ENCODE measurements around the gene LOC128125822.
"Not testable (repeated sequence)": the region's sequence is repeated elsewhere in the genome, so short reads cannot be mapped to it uniquely, and the experiment has no call there.

LOC128125822 gene

DNA sequence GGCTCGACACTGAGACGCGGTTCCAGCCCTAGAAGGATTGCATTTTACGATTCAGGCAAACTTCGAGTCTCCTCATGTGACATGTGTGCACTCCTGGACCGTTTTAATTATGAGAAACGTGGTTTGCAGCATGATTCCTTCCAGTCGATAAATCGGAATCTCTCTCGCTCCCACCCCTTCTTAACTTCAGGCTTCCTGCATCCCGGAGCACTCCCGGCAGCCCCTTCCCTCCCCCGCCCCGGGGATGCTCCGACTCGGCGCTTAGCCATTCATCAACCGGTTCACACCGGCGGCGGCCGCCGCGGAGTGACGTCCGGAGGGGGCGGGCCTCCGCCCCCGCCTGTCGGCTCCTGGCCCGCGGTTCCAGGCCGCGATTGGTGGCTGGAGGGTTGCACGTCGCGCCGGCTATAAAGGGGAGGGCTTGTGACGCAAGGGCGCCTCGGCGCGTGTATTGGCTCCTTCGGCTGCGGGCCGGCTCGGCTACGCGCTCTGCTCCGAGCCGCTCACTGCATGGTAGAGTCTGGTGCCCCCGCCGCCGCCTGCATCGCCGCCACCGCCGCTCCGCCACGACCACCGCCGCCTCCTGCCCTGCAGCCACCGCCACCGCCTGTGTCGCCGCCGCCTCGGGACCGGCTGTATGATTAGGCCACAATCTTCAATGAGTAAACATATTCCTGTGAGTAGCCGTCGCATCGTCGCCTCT is at the start of gene LOC128125822, which contains the start of gene PTP4A1:
Gene LOC128125822 (plus strand): TSS at position 437 of the 703 bp plus-strand sequence.
Gene PTP4A1 (plus strand): TSS at position 437 of the 703 bp plus-strand sequence. CDS start 4,401 bp downstream, outside the sequence.
- DNase-seq: peak; percentile 98

DNA sequence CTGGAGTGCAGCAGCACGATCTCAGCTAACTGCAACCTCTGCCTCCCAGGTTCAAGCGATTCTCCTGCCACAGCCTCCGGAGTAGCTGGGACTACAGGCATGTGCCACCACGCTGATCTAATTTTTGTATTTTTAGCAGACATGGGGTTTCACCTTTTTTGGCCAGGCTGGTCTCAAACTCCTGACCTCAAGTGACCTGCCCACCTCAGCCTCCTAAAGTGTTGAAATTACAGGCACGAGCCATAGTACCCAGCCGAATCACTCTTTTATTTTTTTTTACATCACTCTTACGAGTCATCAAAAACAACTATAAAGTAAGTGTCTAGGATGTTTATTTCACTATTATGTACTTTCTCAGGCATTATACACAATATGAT is 49.4 kb upstream of the LOC128125822 start:
- not testable (repeated sequence) for DNase-seq

DNA sequence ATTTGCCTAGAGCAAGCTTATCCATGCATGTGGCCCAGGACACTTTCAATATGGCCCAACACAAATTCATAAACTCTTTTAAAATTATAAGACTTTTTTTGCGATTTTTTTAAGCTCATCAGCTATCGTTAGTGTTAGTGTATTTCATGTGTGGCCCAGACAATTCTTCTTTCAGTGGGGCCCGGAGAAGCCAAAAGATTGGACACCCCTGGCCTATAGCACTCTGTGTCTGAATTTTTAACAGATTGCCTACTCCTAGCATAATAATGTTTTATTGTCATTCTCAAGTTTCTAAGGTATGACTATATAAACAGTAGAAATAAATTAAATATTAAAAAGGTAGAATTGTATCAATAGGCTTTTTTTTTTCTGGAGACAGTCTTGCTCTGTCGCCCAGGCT is 48.6 kb upstream of the LOC128125822 start:
- DNase-seq: no peak

DNA sequence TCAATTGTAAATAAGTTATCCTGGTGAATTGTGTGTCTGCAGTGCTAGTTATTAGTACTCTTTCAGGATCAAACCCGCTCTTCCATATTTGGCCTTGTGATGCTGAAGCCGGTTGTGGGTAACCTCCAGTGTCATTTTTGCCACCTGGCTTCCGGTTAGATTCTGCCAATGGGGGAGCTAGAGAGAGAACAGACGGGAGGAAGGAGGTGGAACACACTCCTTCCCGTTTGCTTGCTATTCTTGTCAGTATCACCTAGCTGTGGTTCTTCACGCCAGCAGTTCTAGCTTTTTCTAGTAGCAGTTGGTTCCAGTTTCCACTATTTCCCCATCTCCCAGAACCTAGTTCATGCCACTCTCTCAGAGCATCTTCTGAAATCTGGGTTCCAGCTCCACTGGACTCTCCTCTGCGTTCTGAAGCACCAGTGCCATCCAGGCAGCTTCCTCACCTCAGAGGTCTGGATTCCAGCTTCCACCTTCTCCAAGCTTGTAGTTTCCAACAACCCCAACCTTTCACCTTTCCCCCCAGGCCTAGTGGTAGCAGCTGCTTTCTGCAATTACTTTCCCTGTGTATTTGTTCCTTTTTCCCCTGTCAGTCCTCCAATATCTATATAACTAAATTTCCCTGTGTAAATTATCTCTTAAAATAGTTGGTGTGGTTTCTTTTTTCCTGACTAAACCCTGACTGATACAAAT is 46.9 kb upstream of the LOC128125822 start:
- DNase-seq: no peak

DNA sequence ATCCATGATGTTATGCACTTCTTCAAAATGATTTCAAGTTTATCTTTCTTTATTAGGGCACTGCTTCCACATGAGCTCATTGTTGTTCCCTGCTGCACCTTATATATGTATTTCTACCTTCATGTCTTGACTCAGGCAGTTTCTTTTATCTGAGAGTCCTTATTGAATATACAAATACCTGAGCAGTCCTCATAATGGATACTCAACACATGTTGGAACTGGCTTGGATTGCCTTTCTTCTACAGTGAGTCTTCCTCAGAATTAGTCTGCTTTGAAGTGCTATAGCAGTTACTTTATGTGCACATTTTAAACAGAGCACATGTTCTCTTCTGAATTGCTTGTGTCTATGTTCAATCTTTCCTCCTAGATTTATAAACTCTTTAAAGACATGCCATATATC is 45.3 kb upstream of the LOC128125822 start:
- no peak for DNase-seq

DNA sequence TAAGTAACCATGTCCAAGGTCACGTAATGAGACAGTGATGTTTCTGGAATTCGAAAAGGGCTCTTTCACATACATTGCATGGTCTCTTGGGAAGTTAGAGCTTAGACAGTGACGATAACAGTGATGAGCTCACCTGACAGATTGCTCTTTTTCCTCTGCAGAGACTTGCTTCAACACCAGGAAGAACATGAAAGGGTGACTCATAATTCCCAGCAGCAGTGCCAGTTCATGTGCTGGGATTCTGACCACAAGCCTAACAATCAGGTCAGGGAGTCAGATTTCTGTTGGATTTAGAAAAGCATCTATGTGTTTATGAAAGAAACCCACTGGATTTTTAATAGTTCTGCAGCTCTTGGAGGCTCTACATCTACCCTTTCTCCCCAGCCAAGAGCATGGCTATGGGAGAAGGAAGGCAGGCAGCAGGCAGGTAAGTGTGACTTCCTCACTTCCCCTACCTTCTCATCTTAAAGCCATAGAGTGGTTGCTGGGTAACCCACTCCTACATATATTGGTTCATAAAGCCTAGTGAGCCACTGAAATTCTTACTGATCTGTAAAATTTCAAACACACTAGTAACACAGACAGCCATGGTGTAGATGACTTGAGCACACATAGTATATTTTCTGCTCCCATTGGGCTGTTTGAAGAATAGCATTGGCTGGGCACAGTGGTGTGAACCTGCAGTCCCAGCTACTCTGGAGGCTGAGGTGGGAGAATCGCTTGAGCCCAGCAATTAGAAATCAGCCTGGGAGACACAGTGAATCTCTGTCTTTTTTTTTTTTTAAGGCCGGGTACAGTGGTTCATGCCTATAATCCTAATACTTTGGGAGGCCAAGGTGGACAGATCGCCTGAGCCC is 44.4 kb upstream of the LOC128125822 start:
- DNase-seq: no peak

DNA sequence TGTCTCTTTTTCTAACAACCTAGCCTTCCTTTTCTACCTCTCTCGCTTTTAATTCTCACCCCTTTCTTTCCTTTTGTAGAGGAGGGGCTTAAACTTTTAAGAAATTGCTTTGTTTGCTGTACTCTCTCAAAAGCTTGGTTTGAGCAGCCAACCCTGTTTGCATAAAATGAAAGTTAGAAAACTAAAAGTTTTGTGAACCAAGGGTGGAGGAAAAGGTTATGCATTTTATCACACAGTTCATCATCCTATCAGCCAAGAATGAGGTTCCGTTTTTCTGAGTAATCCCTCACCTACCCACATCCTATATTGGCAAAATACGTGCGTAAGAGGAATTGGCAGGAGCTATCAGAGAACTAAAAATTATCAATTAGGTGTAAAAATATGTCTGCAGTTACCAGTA is 42.8 kb upstream of the LOC128125822 start:
- no peak for DNase-seq

DNA sequence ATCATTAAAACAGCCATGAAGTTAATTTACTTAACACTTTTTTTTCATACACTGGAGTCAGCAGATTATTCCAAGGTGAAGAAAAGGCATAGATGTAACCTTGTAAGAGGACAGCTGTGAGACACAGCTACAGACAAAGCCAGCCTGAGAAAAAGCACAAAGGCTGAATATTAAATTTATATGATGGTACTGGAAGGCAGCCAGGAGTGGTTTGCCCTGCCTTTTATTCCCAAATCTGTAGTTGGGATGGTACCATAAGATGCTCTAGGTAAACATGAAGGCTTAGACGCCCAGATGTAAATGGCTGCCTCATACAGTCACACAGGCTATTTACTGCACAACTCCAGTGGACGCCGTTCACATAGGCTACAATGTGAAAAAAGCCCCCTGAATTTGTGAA is 42.1 kb upstream of the LOC128125822 start:
- DNase-seq: no peak

DNA sequence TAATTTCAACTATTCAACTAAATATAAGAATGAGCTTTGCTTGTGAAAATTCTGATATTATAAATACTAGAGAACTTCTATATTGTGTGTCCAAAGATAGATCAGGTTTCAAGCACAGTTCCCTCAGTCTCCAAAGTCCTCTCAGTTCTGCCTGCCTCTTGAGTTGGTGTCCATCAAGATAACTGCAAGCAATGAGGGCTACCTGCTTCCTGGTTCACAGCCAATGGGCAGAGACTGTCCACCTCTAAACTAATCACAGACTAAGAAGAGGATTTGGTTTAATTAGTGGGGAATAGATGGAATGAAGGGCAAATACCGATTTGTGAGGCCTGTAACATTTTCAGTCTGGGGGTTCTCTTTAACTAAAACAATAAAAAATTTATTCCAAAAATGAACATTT is 41.3 kb upstream of the LOC128125822 start:
- DNase-seq: no peak

DNA sequence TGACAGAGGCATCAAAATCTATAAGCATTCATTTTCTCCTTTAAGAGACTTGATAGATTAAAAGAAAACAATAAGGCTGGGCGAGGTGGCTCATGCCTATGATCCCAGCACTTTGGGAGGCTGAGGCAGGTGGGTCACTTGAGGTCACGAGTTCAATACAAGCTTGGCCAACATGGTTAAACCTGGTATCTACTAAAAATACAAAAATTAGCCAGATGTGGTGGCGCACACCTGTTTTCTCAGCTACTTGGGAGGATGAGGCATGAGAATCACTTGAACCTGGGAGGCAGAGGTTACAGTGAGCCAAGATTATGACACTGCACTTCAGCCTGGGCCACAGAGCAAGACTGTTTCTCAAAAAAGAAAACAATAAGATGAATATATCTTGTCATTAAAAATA is 39.3 kb upstream of the LOC128125822 start:
- DNase-seq: no peak

DNA sequence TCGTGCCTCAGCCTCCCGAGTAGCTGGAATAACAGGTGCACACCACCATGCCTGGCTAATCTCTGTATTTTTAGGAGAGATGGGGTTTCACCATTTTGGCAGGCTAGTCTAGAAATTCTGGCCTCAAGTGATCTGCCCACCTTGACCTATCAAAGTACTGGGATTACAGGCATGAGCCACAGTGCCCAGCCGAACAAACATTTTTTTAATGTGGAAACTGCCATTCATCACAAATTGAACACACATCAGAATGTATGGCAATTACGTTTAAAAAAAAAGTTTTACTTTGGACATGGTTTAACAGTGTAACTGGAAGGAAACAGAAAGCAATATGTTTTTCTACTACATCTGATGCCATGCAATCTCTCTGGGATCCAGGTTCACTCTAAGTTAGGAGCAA is 38.3 kb upstream of the LOC128125822 start:
- no peak for DNase-seq

DNA sequence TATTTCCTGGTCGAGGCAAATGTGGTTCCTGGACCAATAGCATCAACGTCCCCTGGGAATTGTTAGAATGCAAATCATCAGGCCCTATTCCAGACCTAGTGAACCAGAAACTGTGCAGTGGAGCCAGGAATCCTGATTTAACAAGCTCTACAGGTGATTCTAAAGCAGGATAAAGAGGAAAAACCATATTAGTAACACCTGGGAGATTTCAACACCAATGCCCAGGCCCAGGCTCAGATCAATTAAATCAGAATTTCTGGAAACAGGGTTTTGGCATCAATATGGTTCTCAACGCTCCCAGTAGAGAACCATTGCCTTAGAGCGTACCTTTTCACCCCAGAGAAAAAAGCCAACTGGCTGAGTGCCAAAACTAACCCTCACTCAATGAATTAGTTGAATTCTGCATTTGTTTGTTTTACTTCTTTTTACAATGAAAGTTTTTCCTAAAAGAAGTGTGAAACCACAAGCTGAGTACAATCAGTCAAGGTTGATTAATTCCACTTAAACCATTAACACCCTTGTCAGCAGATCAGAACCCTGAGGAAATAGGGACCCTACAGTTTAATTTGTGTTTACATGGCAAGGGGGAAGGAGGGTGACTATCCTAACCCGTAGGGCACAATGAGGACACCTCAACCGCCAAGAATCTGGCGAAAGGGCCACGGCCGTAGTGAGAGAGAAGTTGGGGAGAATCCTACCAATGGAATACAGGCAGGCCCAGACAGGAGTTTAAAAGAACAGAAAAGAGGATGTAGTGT is 34.9 kb upstream of the LOC128125822 start:
- no peak for DNase-seq

DNA sequence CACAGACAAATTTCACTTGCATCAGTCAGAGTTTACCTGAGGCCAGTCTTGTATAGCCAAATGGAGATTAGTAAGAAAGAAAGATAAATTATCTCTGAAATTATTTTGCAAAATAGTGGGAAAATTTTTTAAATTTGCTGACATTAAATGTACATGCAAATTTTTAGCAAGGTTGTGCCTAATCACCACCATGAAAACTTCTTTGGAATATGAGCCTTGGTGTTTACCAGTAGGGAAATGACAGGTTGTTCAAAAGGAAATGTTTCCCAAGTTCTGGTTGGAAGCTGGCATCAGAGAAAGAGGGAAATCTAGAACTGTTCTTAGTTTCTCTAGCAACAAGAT is 34.4 kb upstream of the LOC128125822 start:
- DNase-seq: no peak

DNA sequence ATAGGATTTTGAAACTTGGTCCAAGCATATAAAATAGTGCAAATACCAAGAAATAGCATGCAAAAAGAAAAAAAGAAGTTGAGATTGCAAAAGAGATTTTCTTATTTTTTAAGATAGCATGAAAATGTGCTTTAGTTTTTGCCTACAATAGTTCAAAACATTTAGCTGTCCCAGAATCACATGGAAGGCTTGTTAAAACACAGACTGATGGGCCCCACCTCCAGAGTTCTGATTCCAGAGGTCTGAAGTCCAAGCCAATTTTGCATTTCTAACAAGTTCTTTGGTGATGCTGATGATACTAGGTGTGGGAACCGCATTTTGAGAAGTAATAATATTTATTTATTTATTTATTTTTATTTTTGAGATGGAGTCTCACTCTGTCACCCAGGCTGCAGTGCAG is 33.7 kb upstream of the LOC128125822 start:
- DNase-seq: no peak

DNA sequence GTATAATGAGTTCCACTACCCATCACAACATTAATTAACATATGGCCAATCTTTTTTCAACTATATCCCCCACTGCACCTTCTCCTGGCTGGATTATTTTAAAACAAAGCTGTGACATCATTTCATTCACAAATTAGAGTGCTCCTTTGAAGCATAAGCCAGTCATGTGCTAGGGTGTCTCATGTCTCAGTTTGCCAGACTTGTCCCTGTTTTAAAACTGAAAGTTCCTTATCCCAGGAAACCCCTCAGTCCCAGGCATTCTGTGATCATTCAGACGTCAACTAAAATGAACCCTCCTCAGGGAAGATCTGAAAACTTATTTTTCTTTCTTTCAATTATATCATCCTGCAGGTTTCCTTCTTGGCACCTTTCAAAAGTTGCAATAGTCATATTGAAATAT is 29.3 kb upstream of the LOC128125822 start:
- no peak for DNase-seq

DNA sequence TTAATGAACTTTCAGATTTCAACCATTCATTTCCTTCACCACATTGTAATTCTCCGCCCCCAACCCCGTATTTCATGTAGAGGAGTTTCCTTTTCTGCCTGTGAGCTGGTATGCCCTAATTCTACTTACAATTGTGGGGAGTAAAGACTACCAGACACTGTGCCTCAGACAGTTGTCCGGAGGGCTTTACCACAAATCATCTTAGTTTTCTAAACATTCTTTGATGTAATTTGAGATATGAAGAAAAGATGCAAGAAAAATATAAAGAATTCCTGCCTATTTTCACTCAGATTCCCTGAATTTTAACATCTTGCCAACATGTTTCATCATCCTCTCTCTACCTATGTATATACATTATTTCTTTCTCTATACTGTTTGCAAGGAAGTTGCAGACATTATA is 28.3 kb upstream of the LOC128125822 start:
- no peak for DNase-seq

DNA sequence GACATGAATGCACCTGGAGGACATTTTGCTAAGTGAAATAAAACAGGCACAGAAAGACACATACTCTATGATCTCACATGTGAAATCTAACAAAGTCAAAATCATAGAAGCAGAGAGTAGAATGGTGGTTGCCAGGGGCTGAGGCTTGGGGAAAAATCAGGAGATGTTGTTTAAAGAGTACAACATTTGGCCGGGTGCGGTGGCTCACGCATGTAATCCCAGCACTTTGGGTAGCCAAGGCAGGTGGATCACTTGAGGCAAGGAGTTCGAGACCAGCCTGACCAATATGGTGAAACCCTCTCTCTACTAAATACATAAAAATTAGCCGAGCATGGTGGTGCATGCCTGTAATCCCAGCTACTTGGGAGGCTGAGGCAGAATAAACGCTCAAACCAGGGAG is 26.0 kb upstream of the LOC128125822 start:
- no peak for DNase-seq

DNA sequence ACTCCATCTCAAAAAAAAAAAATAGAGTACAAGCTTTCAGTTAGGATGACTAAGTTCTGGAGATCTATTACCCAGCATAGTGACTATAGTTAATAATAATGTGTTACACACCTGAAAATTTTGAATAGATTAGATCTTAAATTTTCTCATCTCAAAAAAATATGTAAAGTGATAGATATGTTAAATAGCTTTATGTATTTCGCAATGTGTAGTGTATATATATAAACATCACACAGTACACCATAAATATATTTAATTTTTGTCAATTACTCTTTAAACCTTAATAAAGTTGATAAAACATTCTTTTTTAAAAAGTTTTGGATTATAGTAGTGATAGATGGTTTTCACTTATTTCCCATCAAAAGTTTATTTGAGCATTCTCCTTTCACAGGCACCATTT is 25.6 kb upstream of the LOC128125822 start:
- DNase-seq: no peak

DNA sequence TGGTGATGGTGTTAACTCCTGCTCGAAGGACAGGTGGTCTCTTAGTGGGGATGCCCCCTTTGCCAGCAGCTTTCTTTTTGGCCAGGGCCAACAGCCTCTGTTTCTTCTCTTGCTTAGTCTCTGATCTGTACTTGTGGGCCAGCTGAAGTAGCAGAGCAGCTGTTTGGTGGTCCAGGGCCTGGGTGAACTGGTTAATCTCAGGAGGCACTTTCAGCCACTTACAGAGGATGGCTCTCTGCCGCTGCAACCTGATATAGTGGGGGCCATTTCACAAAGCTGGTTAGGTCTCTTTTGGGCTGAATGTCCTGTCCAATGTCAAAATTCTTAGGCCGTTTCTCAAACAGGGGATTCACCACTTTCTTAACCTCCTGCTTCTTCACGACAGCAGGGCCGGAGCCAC is 23.2 kb upstream of the LOC128125822 start:
- no peak for DNase-seq

DNA sequence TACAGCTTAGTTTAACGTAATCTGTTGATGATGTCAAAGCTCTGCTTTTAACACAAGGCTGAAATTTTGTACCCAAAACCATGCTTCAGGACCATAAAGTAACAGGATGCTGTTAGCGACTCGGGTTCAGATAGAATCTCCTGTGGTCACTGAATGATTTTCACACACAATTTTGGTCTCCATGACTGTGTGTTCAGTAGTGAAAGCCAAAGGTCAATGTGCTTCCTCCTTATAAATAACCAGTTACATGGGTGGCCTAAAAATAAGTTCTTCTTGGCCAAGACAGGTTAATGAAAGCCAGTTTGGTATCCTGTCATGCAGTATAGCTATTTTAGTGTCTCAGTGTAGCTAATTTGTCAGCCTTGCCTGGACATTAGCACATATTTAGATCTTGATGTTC is 19.1 kb upstream of the LOC128125822 start:
- no peak for DNase-seq

DNA sequence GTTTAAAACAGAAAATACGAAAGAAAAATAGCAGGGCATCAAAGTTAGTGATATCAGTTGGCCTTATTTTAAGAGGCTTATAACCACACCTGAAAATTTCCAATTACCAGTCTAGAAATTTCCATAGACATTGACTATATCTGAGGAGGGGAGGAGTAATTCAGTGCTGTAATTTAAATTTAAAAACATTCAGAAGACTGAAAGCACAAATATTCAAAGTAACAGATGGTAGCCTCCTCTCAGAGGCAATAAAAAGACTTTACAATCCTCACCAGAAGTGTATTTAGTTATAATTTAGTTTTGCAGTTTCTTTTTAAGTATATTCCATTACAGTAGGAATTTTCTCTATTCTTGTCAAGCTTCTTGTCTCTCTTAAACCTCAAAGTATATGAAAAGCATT is 18.4 kb upstream of the LOC128125822 start:
- DNase-seq: no peak

DNA sequence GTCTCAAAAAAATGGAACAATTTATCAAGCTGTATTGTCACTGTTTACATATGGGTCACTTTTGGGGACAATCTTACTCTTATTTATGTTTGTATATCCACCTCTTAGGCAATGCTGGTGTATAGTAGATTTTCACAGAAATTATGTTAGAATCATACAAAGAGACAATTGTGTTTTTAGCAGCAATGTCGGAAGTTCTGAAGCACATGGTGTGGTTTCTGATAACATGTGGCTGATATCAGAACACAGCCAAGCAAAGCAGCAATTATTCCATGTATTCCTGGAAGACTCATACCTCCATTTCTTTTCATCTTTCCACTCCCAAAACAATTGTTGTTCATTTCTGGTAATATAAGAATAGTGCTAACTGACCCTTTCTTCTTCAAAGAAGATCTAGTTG is 17.5 kb upstream of the LOC128125822 start:
- no peak for DNase-seq

DNA sequence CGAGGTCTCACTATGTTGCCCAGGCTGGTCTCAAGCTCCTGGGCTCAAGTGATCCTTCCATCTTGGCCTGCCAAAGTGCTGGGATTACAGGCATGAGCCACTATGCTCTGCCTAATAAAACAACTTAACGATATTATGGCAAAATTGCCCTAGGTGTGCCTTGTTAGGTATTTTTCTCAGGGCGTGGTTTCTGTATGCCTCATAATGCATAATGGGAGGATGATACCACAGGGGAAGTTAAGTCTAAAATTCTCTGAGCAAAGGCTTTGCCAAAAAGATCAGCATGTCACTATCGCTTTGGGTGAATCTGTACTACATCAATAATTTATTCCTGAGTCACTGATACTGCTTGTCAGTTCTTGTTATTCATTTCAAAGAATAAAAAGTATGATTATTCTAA is 15.9 kb upstream of the LOC128125822 start:
- no peak for DNase-seq
